K562 (cell line): ENCODE measurements around the gene FSCN2. TPM values are rescaled to one million over a fixed set of nuclear protein-coding genes. Genes with fewer than 3 reads are reported as not detected.

ENCODE experiments used
- BHLHE40 ChIP-seq: IDR thresholded peaks from 2 replicates; pipeline ENCODE4 v1.6.1; 2011; ENCODE audit warnings: low read length, improper control_type of control experiment
- BMI1 ChIP-seq: fragments of 150-350 bp; IDR thresholded peaks from 2 replicates; pipeline ENCODE4 v1.6.1; 2014; ENCODE audit warnings: low read length
- CBFB ChIP-seq: sonication (generic); formaldehyde crosslinking; IDR thresholded peaks from 2 replicates; pipeline ENCODE4 v1.4.0; 2020; ENCODE audit warnings: mild to moderate bottlenecking, missing genetic modification reagents
- CHD2 ChIP-seq: IDR thresholded peaks from 2 replicates; pipeline ENCODE4 v1.6.1; 2011; ENCODE audit warnings: low read depth, low read length
- NONO ChIP-seq, 2 experiments: fragments of 200-400 bp in 1 of 2; fragments of 450-650 bp in 1 of 2; formaldehyde crosslinking in 1 of 2; IDR thresholded peaks; 2 replicates each; pipeline ENCODE4 v1.6.1; 2017; ENCODE audit warnings: low read depth in 2 of 2, mild to moderate bottlenecking in 2 of 2, moderate library complexity in 2 of 2, low read length in 1 of 2
- RBBP5 ChIP-seq: fragments of 200-600 bp; sonication (generic); IDR thresholded peaks from 2 replicates; pipeline ENCODE4 v1.6.1; 2012; ENCODE audit warnings: borderline replicate concordance, mild to moderate bottlenecking, low read length, control low read depth, inconsistent platforms; ENCODE audit not compliant: insufficient read depth, poor library complexity, severe bottlenecking
- SPI1 ChIP-seq: IDR thresholded peaks from 2 replicates; pipeline ENCODE4 v1.6.1; 2011; ENCODE audit warnings: low read depth, low read length, control low read depth, borderline replicate concordance
- TBL1XR1 ChIP-seq, 2 experiments: IDR thresholded peaks; 2 replicates each; pipeline ENCODE4 v1.6.1; 2012; ENCODE audit warnings: improper control_type of control experiment in 2 of 2, low read length in 2 of 2, mild to moderate bottlenecking in 1 of 2
- ZNF140 ChIP-seq: fragments of 250-450 bp; sonication (Bioruptor Pico); IDR thresholded peaks from 2 replicates; pipeline ENCODE4 v1.8.0; 2021; ENCODE audit warnings: moderate library complexity, mild to moderate bottlenecking, inconsistent platforms
- polyA plus RNA-seq, 8 experiments: library from polyadenylated mRNA; depleted of rRNA in 4 of 8; stranded (reverse) in 5 of 8; unstranded in 3 of 8; fragments of >200 nt; fragmentation: Nextera tagmentation in 2 of 8; fragmentation: Illumina TruSeq in 1 of 8; extraction: Ambion mirVana in 2 of 8; extraction: Trizol in 1 of 8; gene quantifications; 2 replicates each; pipeline versions ENCODE4 v1.2.1 to v1.2.3, GENCODE V29; 2011 to 2014; ENCODE audit warnings: inconsistent platforms in 1 of 8, missing spikeins in 1 of 8
- total RNA-seq, 7 experiments: library from RNA; depleted of rRNA in 6 of 7; stranded (reverse); fragments of >200 nt in 6 of 7; fragmentation: Illumina TruSeq in 2 of 7; extraction: Trizol in 2 of 7; gene quantifications; 2 replicates each; pipeline versions ENCODE4 v1.2.1 to v1.2.3, GENCODE V29; 2011 to 2021; ENCODE audit warnings: low replicate concordance in 1 of 7
- TF ChIP-seq, protein P1 (sequence below), 2 experiments: fragments of 200-800 bp in 1 of 2; sonication (Bioruptor generic) in 1 of 2; sonication (generic) in 1 of 2; formaldehyde crosslinking in 1 of 2; IDR thresholded peaks in 1 of 2; conservative IDR thresholded peaks in 1 of 2; 2 replicates each; pipeline versions ENCODE4 v1.5.0 to v1.6.1; 2016 to 2020; ENCODE audit warnings: missing compliant biosample characterization in 1 of 2, missing genetic modification characterization in 1 of 2, missing genetic modification reagents in 1 of 2
- TF ChIP-seq, protein P2 (sequence below): sonication (generic); formaldehyde crosslinking; IDR thresholded peaks from 2 replicates; pipeline ENCODE4 v1.5.0; 2020; ENCODE audit warnings: missing genetic modification reagents
- TF ChIP-seq, protein P3 (sequence below): fragments of 250-450 bp; sonication (Bioruptor Pico); IDR thresholded peaks from 2 replicates; pipeline ENCODE4 v1.4.0; 2020; ENCODE audit warnings: mild to moderate bottlenecking

The FSCN2 gene
- total and polyA plus RNA-seq, 9 of the 15 experiments (the other 6 are each of a cell fraction or from before 2014, with no cell fraction given): 0.08 TPM; not detected in 8

DNA sequence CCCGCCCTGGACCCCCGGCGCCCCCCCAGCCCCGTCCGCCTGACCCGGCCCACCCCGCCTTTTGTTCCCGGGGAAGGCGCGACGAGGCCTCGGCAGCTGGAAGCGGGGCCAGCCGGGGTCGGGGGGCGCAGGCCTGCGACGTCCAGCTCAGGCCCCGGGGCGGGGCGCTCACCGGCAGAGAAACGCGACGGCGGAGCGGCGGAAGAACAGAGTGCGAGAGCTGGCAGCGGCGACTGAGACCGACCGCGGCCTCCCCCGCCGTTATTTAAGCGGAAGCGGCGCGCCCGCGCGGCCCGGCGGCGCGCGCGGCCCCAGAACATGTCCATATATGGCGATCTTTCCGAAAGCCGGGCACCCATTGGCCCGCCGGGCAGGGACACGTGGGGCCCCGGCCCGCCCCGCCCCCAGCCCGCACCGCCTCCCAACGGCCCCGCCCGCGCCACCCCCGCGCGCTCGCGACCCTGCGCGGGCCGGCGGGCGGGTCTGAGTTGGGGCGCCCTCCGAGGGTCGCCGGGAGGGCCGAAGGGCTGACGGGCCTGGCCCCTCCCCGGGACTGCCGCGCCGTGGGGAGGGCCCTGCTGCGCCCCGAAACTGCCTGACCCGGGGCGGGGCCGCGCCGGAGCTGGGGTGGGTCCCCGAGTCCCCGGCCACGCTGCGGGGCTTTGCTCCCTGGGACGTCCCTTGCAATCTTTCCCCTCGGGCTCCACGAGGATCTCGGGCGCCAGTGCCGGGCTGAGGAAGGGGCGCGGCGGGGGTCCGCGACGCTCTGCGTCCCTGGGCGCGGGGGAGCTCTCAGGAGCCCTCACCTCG is 15.4 kb upstream of the FSCN2 start, which contains the start of gene ACTG1 (continued):
- TF ChIP-seq BMI1: no peak
- TF ChIP-seq, protein P1, sequence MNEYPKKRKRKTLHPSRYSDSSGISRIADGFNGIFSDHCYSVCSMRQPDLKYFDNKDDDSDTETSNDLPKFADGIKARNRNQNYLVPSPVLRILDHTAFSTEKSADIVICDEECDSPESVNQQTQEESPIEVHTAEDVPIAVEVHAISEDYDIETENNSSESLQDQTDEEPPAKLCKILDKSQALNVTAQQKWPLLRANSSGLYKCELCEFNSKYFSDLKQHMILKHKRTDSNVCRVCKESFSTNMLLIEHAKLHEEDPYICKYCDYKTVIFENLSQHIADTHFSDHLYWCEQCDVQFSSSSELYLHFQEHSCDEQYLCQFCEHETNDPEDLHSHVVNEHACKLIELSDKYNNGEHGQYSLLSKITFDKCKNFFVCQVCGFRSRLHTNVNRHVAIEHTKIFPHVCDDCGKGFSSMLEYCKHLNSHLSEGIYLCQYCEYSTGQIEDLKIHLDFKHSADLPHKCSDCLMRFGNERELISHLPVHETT (CRISPR knock-in tag; conservative IDR thresholded peaks at IDR 0.05 in 1 of 2, IDR thresholded peaks at IDR 0.05 in 1 of 2): peak in 1 of 2 experiments; percentile 92; a peak in 2 of 4 replicates
- no peak for TF ChIP-seq CBFB (CRISPR knock-in tag)
- TF ChIP-seq TBL1XR1 (IDR thresholded peaks at IDR 0.05; ENCODE audit: low read length in 2 of 2): 0 out of 4 replicates have a peak, but pooled peaks of 1 of the 2 experiments have one; percentile 19
- TF ChIP-seq, protein P2, sequence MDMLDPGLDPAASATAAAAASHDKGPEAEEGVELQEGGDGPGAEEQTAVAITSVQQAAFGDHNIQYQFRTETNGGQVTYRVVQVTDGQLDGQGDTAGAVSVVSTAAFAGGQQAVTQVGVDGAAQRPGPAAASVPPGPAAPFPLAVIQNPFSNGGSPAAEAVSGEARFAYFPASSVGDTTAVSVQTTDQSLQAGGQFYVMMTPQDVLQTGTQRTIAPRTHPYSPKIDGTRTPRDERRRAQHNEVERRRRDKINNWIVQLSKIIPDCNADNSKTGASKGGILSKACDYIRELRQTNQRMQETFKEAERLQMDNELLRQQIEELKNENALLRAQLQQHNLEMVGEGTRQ (CRISPR knock-in tag): peak; percentile 83
- TF ChIP-seq SPI1: no peak
- TF ChIP-seq BHLHE40: no peak
- no peak for TF ChIP-seq ZNF140
- no peak for TF ChIP-seq CHD2
- TF ChIP-seq, protein P3, sequence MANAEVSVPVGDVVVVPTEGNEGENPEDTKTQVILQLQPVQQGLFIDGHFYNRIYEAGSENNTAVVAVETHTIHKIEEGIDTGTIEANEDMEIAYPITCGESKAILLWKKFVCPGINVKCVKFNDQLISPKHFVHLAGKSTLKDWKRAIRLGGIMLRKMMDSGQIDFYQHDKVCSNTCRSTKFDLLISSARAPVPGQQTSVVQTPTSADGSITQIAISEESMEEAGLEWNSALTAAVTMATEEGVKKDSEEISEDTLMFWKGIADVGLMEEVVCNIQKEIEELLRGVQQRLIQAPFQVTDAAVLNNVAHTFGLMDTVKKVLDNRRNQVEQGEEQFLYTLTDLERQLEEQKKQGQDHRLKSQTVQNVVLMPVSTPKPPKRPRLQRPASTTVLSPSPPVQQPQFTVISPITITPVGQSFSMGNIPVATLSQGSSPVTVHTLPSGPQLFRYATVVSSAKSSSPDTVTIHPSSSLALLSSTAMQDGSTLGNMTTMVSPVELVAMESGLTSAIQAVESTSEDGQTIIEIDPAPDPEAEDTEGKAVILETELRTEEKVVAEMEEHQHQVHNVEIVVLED (CRISPR knock-in tag): no peak
- peak; percentile 61 to 99 for TF ChIP-seq NONO (IDR thresholded peaks at IDR 0.05; ENCODE audit: low read depth in 2 of 2, low read length in 1 of 2)
- TF ChIP-seq RBBP5: no peak
